NCI-H748 (cell line): ENCODE results near the gene CEBPG.

Experiments used
- DNase-seq: peaks from one replicate; lab custom pipeline; 2025; ENCODE audit not compliant: unreplicated experiment; lab: John Stamatoyannopoulos, UW

The CEBPG gene

GRCh38 chr19:33350538-33351309 is 22.8 kb upstream of the CEBPG start:
- no peak for DNase-seq

GRCh38 chr19:33355535-33355934 is 18.0 kb upstream of the CEBPG start:
- no peak for DNase-seq

DNA sequence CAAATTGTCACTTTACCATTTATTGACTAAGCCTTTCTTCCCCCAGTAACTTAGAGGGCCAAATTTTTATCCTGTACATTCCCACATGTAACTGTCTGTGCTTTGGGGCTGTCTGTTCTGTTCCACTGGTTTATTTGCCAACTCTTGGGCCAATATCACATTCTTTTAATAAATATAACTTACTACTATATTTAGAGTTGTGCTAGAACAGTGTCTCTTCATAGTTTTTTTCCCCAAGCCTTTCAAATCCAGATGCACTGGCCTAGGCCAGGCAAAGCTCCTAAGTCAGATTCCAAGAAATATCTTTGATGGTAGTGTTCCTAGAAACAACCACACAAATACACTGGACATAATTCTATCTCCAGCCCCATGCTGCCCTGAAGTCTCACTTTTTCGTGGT is 16.0 kb upstream of the CEBPG start:
- DNase-seq, result no peak

- no peak for DNase-seq
These were observed 15.1 kb upstream of the CEBPG start for GRCh38 chr19:33358408-33358807.

- no peak for DNase-seq
These were observed 13.9 kb upstream of the CEBPG start for GRCh38 chr19:33359581-33359980.

GRCh38 chr19:33362508-33363228 is 10.8 kb upstream of the CEBPG start:
- no peak for DNase-seq

- DNase-seq, result no peak
These were observed 10.0 kb upstream of the CEBPG start for GRCh38 chr19:33363476-33363875.

DNA sequence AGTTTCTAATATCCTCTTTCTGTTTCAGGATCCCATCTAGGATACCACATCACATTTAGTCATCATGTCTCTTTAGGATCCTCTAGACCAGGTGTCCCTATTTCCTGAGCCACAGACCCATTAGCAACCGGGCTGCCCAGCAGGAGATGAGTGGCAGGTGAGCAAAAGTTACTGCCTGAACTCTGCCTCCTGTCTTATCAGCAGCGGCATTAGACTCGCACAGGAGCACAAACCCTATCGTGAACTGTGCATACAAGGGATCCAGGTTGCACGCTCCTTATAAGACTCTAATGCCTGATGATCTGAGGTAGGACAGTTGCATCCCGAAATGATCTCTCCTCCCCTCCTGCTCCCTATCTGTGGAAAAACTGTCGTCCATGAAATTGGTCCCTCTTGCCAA is 7.8 kb upstream of the CEBPG start:
- DNase-seq, result no peak

GRCh38 chr19:33366127-33366526 is 7.4 kb upstream of the CEBPG start:
- DNase-seq, result no peak

GRCh38 chr19:33366897-33367296 is 6.6 kb upstream of the CEBPG start:
- no peak for DNase-seq

DNA sequence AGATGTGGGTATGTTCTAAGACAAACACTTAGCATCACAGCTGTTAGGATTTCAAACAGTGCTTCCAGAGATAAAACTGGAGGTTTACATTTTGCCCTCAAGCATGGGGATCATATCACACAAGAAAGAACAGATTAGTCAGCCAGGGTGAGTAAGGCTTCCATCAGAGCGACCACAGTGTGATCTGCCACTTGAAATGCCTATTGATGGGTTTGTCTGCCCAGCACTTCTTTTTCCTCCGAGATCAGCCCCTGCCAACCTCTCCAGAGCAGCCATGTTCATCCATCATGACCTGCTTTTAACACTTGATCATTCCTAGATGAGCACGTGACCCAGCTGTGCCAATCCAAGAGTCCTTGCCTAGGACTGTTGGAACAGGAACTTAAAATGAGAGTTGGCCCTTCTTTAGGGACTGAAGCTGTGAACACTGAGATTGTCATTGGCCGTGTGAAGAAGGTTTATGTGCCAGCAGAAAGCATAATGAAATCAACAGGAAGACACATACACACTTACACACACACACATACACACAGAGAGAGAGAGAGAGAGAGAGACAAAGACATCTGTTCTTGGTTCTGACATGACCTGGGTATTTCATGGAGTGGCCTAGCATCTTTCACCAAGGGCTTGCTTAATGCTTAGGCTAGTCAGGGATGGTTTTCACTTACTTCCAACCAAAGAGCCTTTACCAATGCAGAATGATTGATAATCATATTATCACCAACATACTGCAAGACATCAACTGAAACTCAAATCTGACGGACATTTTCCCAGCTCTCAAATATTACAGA is 5.2 kb upstream of the CEBPG start:
- DNase-seq, result no peak

- DNase-seq, result no peak
These were observed 2.7 kb upstream of the CEBPG start for GRCh38 chr19:33370783-33371182.

DNA sequence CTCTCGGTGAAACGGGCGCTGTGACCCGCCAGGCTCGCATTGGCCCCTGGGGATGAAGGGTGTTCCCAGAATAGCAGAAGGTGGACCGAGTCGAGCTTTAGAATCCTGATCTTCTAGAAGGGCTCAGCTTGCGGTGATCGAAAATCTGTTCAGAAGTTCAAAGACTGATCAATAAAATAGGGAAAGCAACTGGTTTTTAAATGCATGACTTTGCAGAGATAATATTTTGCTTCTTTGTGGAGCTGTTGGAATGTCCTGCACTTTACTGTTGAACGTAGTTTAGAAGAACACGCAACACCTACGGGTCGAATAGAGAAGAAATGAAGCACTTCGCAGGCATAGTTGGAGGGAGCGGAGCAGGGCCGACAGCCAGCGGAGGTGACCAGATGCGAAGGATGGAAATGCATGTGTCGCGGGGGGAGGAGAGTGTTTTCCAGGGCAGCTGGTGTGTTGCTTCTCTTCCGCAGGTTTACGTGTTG is 766 bp downstream of the CEBPG start:
- DNase-seq, result peak; percentile 64

DNA sequence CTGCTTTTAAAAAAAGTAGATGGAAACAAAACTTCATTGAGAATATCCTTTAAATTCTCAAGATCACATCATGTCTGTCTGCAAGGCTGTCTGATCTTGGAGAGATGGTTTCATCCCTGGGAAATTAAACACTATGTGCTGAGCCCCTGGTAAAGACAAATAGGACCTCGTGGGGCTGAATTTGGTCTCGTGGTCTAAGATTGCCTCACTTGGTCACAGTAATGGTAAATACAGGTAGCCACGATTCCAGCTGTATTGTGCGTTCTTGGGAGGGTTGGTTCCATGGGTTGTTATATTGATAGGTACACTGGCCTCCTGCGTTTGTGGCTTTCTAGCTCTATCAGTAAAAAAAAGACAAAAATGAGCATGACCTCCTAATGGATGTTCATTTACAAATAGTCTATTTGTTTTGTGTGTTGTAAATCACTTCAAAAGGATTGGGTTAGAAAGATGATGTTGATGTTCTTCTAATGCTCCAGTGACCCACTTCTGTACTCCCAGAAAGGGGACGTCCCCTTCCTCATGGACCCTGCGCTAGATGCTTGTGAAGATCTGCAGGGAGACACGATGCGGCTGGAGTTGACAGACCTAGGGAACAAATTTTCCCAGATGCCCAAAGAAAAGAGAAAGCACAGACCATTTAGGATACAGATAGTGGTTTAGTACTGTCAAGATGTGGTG is 1.8 kb downstream of the CEBPG start:
- no peak for DNase-seq

DNA sequence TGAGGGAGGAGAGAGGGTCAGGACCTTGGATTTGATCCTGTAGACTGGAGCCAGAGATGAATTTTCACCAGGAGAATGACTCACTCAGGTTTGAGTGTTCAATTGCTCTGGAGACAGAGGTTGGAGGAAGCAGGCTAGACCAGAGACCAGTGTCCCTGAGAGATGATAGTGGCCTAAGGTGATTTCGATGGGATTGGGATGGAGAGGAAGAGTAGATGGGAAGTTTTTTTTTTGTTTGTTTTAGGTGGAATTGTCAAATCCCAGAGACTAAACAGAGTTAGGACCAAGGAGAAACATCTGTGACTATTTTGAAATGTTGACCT is 2.3 kb downstream of the CEBPG start:
- no peak for DNase-seq

DNA sequence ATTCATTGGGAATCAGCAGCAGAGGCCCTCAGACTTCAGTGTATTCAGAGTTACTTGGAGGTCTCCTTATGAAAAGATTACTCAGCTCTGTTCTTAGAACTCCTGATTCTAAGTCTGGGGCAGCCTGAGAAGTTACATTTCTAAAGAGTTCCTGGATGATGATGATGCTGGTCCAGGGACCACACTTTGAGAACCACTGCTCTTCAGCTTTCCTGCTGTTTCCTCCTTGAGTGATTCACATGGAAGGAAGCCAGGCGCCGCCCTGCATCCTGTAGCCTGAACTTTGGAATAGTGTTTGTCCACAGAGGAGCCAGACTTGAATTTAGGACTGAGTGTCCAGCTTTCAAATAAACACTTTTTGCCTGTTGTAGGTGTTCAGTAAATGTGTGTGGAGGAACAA is 2.9 kb downstream of the CEBPG start:
- no peak for DNase-seq

- no peak for DNase-seq
These were observed 3.5 kb downstream of the CEBPG start for GRCh38 chr19:33376941-33377557.

GRCh38 chr19:33377586-33378475 is 4.3 kb downstream of the CEBPG start:
- no peak for DNase-seq

DNA sequence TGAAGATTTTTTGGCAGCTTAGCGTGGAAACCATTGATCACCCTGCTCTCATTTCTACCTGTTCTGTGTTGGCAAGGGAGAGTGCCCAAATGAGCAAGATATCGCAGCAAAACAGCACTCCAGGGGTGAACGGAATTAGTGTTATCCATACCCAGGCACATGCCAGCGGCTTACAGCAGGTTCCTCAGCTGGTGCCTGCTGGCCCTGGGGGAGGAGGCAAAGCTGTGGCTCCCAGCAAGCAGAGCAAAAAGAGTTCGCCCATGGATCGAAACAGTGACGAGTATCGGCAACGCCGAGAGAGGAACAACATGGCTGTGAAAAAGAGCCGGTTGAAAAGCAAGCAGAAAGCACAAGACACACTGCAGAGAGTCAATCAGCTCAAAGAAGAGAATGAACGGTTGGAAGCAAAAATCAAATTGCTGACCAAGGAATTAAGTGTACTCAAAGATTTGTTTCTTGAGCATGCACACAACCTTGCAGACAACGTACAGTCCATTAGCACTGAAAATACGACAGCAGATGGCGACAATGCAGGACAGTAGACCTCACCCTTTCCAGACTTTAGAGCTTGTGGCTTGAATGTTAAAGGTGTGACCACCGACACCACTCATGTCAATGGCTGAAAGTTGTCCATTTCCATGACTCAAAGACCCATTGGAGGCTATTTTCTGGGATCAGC is 5.8 kb downstream of the CEBPG start:
- no peak for DNase-seq
